GM12873 (cell line): ENCODE results near the gene SMARCB1.

Experiments
- CTCF ChIP-seq: IDR thresholded peaks from 2 replicates; pipeline ENCODE4 v1.5.1; 2012; ENCODE audit warnings: low read depth, mild to moderate bottlenecking, moderate library complexity, low read length, control low read depth; ENCODE audit not compliant: insufficient read depth; ENCODE audit errors: missing control alignments

The SMARCB1 gene

GRCh38 chr22:23858484-23858815, 71.7 kb downstream of the SMARCB1 start:
- TF ChIP-seq CTCF: no peak

DNA sequence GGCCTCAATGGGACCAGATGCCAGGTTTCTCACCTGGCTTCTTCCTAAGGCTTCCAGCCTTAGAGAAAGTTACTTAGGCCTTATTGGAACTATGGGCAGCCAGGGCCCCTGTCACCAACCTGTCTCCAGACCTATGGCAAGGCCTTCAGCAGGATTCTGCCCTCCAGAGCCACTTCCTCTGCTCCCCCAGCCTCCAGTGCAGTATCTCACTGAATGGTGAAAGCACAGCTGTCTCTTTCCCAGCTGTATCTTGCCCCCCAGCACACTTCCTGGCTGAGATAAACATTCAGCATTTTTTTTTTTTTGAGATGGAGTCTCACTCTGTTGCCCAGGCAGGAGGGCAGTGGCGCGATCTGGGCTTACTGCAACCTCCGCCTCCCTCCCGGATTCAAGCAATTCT, 72.4 kb downstream of the SMARCB1 start:
- TF ChIP-seq CTCF: no peak

GRCh38 chr22:23862103-23862502, 75.3 kb downstream of the SMARCB1 start:
- peak; percentile 83 for TF ChIP-seq CTCF

- no peak for TF ChIP-seq CTCF
Measured at GRCh38 chr22:23868580-23868979, 81.8 kb downstream of the SMARCB1 start.

DNA sequence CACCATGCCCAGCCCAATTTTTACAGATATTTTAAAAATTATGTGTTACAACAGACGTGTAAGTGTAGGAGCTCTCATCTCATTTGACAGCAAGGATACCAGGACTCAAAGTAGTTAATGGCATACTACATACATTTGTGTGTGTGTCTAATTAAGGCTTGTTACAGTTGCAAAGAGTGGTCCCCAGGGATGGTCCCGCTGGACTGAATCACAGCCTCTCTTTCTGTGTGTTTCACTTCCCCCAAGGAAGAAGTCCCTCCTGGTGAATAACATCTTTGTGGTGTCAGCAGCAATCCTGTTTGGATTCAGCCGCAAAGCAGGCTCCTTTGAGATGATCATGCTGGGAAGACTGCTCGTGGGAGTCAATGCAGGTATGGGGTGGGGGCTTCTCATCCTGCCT, 88.1 kb downstream of the SMARCB1 start:
- no peak for TF ChIP-seq CTCF

- TF ChIP-seq CTCF: no peak
Measured at GRCh38 chr22:23875801-23876200, 89.0 kb downstream of the SMARCB1 start.

DNA sequence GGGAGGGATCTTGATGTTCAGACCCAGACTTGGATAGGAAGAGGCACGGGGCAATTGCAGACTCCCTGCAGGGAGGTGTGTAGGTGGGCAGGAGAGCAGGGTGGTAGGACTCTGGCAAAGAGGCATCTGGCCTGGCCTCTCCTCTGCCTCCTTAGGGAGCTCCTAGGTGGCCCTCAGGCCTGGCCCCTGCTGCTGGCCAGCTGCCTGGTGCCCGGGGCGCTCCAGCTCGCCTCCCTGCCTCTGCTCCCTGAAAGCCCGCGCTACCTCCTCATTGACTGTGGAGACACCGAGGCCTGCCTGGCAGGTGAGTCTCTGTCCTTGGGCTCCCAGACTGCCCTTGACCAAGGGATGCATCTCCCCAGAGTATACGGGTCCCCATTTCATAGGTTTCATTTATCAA, 90.8 kb downstream of the SMARCB1 start:
- no peak for TF ChIP-seq CTCF

DNA sequence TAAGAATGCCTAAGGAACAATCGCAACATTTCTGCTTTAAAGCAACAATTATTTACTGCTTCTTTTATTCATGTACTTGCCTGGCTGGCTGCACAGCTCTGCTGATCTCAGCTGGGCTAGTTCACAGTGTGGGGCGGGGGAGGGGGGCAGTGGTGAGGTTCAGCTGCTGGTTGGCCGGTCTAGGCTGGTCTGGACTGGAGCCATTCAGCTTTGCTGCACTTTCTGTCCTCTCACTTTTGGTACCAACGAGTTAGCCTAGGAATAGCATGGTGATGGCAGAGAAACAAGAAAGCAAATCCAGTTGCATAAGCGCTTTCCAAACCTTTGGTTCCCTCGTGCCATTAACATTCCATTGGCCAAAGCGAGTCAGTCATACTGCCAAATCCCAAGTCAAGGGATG, 91.5 kb downstream of the SMARCB1 start:
- no peak for TF ChIP-seq CTCF
